ENCODE data around the gene NPAS3.

The NPAS3 gene

GRCh38 chr14:33570694-33571310 lies 632.1 kb downstream of the NPAS3 start:
- no peak overlapping the region for H3K4me3 ChIP-seq (replicated peaks; ENCODE audit: low read depth, low read length)
- TF ChIP-seq, protein P1, sequence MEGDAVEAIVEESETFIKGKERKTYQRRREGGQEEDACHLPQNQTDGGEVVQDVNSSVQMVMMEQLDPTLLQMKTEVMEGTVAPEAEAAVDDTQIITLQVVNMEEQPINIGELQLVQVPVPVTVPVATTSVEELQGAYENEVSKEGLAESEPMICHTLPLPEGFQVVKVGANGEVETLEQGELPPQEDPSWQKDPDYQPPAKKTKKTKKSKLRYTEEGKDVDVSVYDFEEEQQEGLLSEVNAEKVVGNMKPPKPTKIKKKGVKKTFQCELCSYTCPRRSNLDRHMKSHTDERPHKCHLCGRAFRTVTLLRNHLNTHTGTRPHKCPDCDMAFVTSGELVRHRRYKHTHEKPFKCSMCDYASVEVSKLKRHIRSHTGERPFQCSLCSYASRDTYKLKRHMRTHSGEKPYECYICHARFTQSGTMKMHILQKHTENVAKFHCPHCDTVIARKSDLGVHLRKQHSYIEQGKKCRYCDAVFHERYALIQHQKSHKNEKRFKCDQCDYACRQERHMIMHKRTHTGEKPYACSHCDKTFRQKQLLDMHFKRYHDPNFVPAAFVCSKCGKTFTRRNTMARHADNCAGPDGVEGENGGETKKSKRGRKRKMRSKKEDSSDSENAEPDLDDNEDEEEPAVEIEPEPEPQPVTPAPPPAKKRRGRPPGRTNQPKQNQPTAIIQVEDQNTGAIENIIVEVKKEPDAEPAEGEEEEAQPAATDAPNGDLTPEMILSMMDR (IDR thresholded peaks at IDR 0.05; ENCODE audit: low read depth, low read length, missing control alignments) = no peak
- DNase-seq (ENCODE audit: extremely low read depth, low read depth) = no peak

GRCh38 chr14:33573301-33573880 lies 634.7 kb downstream of the NPAS3 start:
- no peak overlapping the region for H3K4me3 ChIP-seq (replicated peaks; ENCODE audit: low read depth, low read length)
- TF ChIP-seq, protein P1 (IDR thresholded peaks at IDR 0.05; ENCODE audit: low read depth, low read length, missing control alignments) = no peak
- no peak for DNase-seq (ENCODE audit: extremely low read depth, low read depth)

GRCh38 chr14:33576014-33576413 lies 637.3 kb downstream of the NPAS3 start:
- no peak for DNase-seq (ENCODE audit: extremely low read depth, low read depth)
- TF ChIP-seq, protein P1 (IDR thresholded peaks at IDR 0.05; ENCODE audit: low read depth, low read length, missing control alignments) = no peak
- no peak overlapping the region for H3K4me3 ChIP-seq (replicated peaks; ENCODE audit: low read depth, low read length)

DNA sequence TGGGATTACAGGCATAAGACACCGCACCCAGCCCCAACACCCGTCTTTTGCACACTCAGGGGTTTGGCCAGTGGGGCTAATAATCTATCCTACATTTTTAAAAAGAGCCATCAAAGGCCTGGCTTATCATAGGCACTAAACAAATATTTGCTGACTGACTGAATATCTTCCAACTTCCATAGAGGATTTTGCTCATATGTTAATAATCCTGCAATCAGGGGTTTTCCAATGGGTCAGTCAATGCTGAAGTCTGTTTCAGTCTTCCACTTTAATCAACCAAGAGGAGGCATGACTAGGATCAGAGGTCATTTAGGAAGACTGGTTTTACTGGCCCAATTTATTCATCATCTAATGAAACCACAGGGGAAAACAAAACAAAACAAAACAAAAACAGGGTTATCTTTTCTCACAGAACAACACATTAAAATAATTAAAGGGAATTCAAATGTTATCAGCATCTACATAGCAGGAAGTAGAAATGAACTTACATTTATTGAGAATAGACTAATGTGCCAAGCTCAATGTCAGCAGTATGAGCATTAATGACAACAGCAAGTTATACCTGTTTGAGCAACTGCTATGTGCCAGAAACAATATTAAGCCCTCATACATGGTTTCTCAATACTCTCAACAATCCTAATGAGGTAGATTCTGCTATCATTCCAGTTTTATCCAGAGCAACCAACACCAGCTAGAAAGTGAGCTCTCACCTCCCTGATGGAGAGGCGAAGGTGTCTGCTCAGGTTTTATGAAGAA lies 640.0 kb downstream of the NPAS3 start:
- TF ChIP-seq, protein P1 (IDR thresholded peaks at IDR 0.05; ENCODE audit: low read depth, low read length, missing control alignments) = no peak
- no peak for DNase-seq (ENCODE audit: extremely low read depth, low read depth)
- H3K4me3 ChIP-seq (replicated peaks; ENCODE audit: low read depth, low read length) = no peak overlapping the region

- DNase-seq (ENCODE audit: extremely low read depth, low read depth) = no peak
- TF ChIP-seq, protein P1 (IDR thresholded peaks at IDR 0.05; ENCODE audit: low read depth, low read length, missing control alignments) = no peak
- no peak overlapping the region for H3K4me3 ChIP-seq (replicated peaks; ENCODE audit: low read depth, low read length)
These were observed 641.6 kb downstream of the NPAS3 start for GRCh38 chr14:33580231-33580749.

- no peak for DNase-seq (ENCODE audit: extremely low read depth, low read depth)
- H3K4me3 ChIP-seq (replicated peaks; ENCODE audit: low read depth, low read length) = no peak overlapping the region
- TF ChIP-seq, protein P1 (IDR thresholded peaks at IDR 0.05; ENCODE audit: low read depth, low read length, missing control alignments) = no peak
These were observed 642.2 kb downstream of the NPAS3 start for GRCh38 chr14:33580841-33581240.
